Brain microvascular endothelial cell (primary cell): ENCODE data around the gene HCLS1.
"Not testable (repeated sequence)": the region's sequence is repeated elsewhere in the genome, so short reads cannot be mapped to it uniquely, and the experiment has no call there.

Experiments
- DNase-seq: peaks from one replicate; pipeline ENCODE4 v3.0.0-alpha.2; 2020
- H3K27ac ChIP-seq: fragments of 250-450 bp; sonication (Bioruptor Pico); 2 replicates; pipeline ENCODE4 v1.5.1; 2020; ENCODE audit warnings: mild to moderate bottlenecking, moderate library complexity
- H3K27me3 ChIP-seq: fragments of 250-450 bp; sonication (Bioruptor Pico); replicated peaks from 2 replicates; pipeline ENCODE4 v1.5.1; 2020; ENCODE audit warnings: mild to moderate bottlenecking
- H3K36me3 ChIP-seq: fragments of 250-450 bp; sonication (Bioruptor Pico); replicated peaks from 2 replicates; pipeline ENCODE4 v1.5.1; 2020; ENCODE audit warnings: mild to moderate bottlenecking
- H3K4me3 ChIP-seq: 2 replicates; pipeline ENCODE4 v1.5.1; 2011; ENCODE audit warnings: low read depth, mild to moderate bottlenecking, control low read depth, low read length, moderate library complexity
- CTCF ChIP-seq: IDR thresholded peaks from 2 replicates; pipeline ENCODE4 v1.5.1; 2011; ENCODE audit warnings: low read depth, mild to moderate bottlenecking, moderate library complexity, low read length, control low read depth, inconsistent platforms; ENCODE audit errors: missing control alignments
- in situ Hi-C: cut with HindIII; loops from 2 replicates; pipeline ENCODE4 v1.10.0; 2017; ENCODE audit warnings: low sequenced_read_pairs, low pct_ligation_motif_present

The HCLS1 gene

GRCh38 chr3:121698901-121699300 lies 38.2 kb upstream of the HCLS1 start:
- Histone ChIP-seq H3K27ac (no peak overlapping the region), H3K36me3 (peaks cover 9% of the 10 kb centered on the region), H3K27me3 (no peaks in the 10 kb centered on the region), H3K4me3 (no peak overlapping the region)
- in situ Hi-C loops, result no loop called here
- no peak for DNase-seq
- TF ChIP-seq CTCF, result no peak

GRCh38 chr3:121698476-121698875 lies 37.8 kb upstream of the HCLS1 start:
- no peaks in the 10 kb centered on the region for H3K27me3 ChIP-seq
- DNase-seq, result no peak
- in situ Hi-C loops, result no loop called here
- TF ChIP-seq CTCF, result no peak
- H3K36me3 ChIP-seq, result peaks cover 9% of the 10 kb centered on the region
- H3K27ac ChIP-seq, result no peak overlapping the region
- no peak overlapping the region for H3K4me3 ChIP-seq

GRCh38 chr3:121696186-121696585 lies 35.5 kb upstream of the HCLS1 start:
- no peak for DNase-seq
- in situ Hi-C loops, result no loop called here
- no peak overlapping the region for H3K4me3 ChIP-seq
- no peak for TF ChIP-seq CTCF
- no peaks in the 10 kb centered on the region for H3K27me3 ChIP-seq
- H3K27ac ChIP-seq, result no peak overlapping the region
- H3K36me3 ChIP-seq, result peaks cover 20% of the 10 kb centered on the region

GRCh38 chr3:121692010-121692699 lies 31.5 kb upstream of the HCLS1 start:
- no peak for TF ChIP-seq CTCF

GRCh38 chr3:121690777-121691405 lies 30.2 kb upstream of the HCLS1 start:
- TF ChIP-seq CTCF, result no peak
- in situ Hi-C loops, result no loop called here
- Histone ChIP-seq H3K36me3 (peaks cover 17% of the 10 kb centered on the region), H3K4me3 (no peak overlapping the region), H3K27ac (no peak overlapping the region), H3K27me3 (no peaks in the 10 kb centered on the region)
- no peak for DNase-seq

More at GRCh38 chr3:121692010-121692699, 31.5 kb upstream of the HCLS1 start:
- H3K27ac ChIP-seq, result no peak overlapping the region
- in situ Hi-C loops, result no loop called here
- H3K36me3 ChIP-seq, result peaks cover 17% of the 10 kb centered on the region
- no peak for DNase-seq
- H3K4me3 ChIP-seq, result no peak overlapping the region
- H3K27me3 ChIP-seq, result no peaks in the 10 kb centered on the region

- H3K27ac ChIP-seq, in situ Hi-C loops, DNase-seq, H3K4me3 ChIP-seq, H3K27me3 ChIP-seq: not testable (repeated sequence)
- peaks cover 17% of the 10 kb centered on the region for H3K36me3 ChIP-seq
Measured at GRCh38 chr3:121688747-121689146, 28.0 kb upstream of the HCLS1 start.
